Naive thymus-derived CD4-positive, alpha-beta T cell (primary cell): ENCODE measurements around the gene NDUFAF7. TPM values are rescaled to one million over a fixed set of nuclear protein-coding genes. Genes with fewer than 3 reads are reported as not detected.
"Not testable (repeated sequence)": the region's sequence is repeated elsewhere in the genome, so short reads cannot be mapped to it uniquely, and the experiment has no call there.

Experiments
- ATAC-seq: fragments of 150-1000 bp; cut with Tn5 transposase; 2 replicates; pipeline ENCODE4 v1.10.0; 2021; ENCODE audit warnings: mild to moderate bottlenecking, moderate library complexity
- CTCF ChIA-PET: fragments of 350-600 bp; sonication (Branson Sonifier 250); formaldehyde crosslinking; loops from one replicate; lab custom pipeline; 2021; ENCODE audit warnings: antibody characterized with exemption; lab: Charles Lee
- POLR2A ChIA-PET: fragments of 350-600 bp; sonication (Branson Sonifier 250); formaldehyde crosslinking; loops from one replicate; lab custom pipeline; 2021; ENCODE audit warnings: antibody characterized with exemption, inconsistent platforms; lab: Charles Lee
- DNase-seq, 9 donors: peaks; one replicate each; pipeline versions ENCODE4 v3.0.0 to v3.0.0-alpha.2; 2020 to 2022; ENCODE audit warnings: mixed read lengths in 1 of 9
- H3K27ac ChIP-seq: one replicate; pipeline ENCODE4 v1.7.0; 2013; ENCODE audit warnings: mild to moderate bottlenecking, low read depth, low read length, moderate library complexity
- H3K27me3 ChIP-seq, 2 donors: one replicate each; pipeline ENCODE4 v1.7.0; 2013; ENCODE audit warnings: low read length in 2 of 2, mild to moderate bottlenecking in 2 of 2, moderate library complexity in 2 of 2; ENCODE audit not compliant: control insufficient read depth in 2 of 2, insufficient read depth in 2 of 2
- H3K36me3 ChIP-seq, 3 experiments: 1 replicate in 2 of 3; 2 replicates in 1 of 3; pipeline ENCODE4 v1.7.0; 2013; ENCODE audit warnings: low read length in 3 of 3, mild to moderate bottlenecking in 3 of 3, moderate library complexity in 1 of 3; ENCODE audit not compliant: insufficient read depth in 3 of 3, control insufficient read depth in 2 of 3
- H3K4me1 ChIP-seq, 2 donors: one replicate each; pipeline ENCODE4 v1.7.0; 2013; ENCODE audit warnings: low read length in 2 of 2, mild to moderate bottlenecking in 2 of 2, moderate library complexity in 1 of 2; ENCODE audit not compliant: control insufficient read depth in 2 of 2, insufficient read depth in 2 of 2
- H3K4me3 ChIP-seq: 2 replicates; pipeline ENCODE4 v1.7.0; 2013; ENCODE audit warnings: mild to moderate bottlenecking, low read length
- H3K9me3 ChIP-seq, 3 experiments: 1 replicate in 2 of 3; 2 replicates in 1 of 3; pipeline ENCODE4 v1.7.0; 2013; ENCODE audit warnings: low read length in 3 of 3; ENCODE audit not compliant: control insufficient read depth in 2 of 3
- H3K27ac Mint-ChIP-seq, 9 donors: one replicate each; pipeline ENCODE4 v1.8.0; 2020 to 2022; ENCODE audit warnings: mixed read lengths in 9 of 9, mild to moderate bottlenecking in 8 of 9, moderate library complexity in 5 of 9, inconsistent platforms in 2 of 9
- H3K27me3 Mint-ChIP-seq, 5 donors: one replicate each; pipeline ENCODE4 v1.8.0; 2021 to 2022; ENCODE audit warnings: mixed read lengths in 5 of 5, mild to moderate bottlenecking in 1 of 5
- H3K36me3 Mint-ChIP-seq, 5 donors: one replicate each; pipeline ENCODE4 v1.8.0; 2020 to 2022; ENCODE audit warnings: mixed read lengths in 5 of 5, mild to moderate bottlenecking in 3 of 5, inconsistent platforms in 1 of 5
- H3K4me1 Mint-ChIP-seq, 7 donors: one replicate each; pipeline ENCODE4 v1.8.0; 2020 to 2022; ENCODE audit warnings: mixed read lengths in 7 of 7, mild to moderate bottlenecking in 3 of 7, inconsistent platforms in 1 of 7
- H3K4me3 Mint-ChIP-seq, 10 donors: one replicate each; pipeline ENCODE4 v1.8.0; 2020 to 2022; ENCODE audit warnings: mild to moderate bottlenecking in 10 of 10, mixed read lengths in 10 of 10, moderate library complexity in 6 of 10, inconsistent platforms in 2 of 10
- H3K9me3 Mint-ChIP-seq, 11 donors: one replicate each; pipeline ENCODE4 v1.8.0; 2020 to 2022; ENCODE audit warnings: mixed read lengths in 11 of 11, mild to moderate bottlenecking in 4 of 11, inconsistent platforms in 1 of 11, moderate library complexity in 1 of 11
- intact Hi-C, 2 donors: fragments of 100-400 bp; cut with micrococcal nuclease; formaldehyde crosslinking; loops; one replicate each; pipeline ENCODE4 v1.15.1; 2023
- polyA plus RNA-seq, 2 donors: library from polyadenylated mRNA; unstranded; fragments of 300-500 nt; fragmentation: Illumina TruSeq; gene quantifications; one replicate each; pipeline ENCODE4 v1.2.3, GENCODE V29; 2021
- total RNA-seq, 6 experiments: library from RNA in 5 of 6; stranded (reverse) in 5 of 6; gene quantifications; 1 replicate in 5 of 6; 2 replicates in 1 of 6; pipeline ENCODE4 v1.2.3 and lab custom pipeline; 2021 to 2026

NDUFAF7 gene
- total and polyA plus RNA-seq, 7 experiments from 2014 or later = 9.5 to 38.2 (median 27.2) TPM

DNA sequence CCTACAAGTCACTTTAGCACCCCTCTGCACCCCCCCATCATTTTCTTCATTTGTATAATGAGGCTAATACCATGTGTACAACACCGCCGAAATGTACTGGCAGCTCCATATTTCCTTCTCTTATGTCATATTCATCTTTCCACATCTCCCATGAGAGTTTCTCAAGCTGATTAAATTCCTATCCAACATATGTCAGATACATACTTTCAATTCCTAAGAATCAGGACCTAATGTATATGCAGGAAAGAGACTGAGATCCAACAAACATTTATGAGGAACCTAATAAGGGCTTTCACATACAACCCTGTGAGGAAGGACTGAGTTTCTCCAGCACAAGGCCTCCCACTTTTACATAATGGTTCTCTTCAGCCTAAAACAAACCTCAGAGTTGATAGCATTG is 51.3 kb downstream of the NDUFAF7 start:
- no peak overlapping the region for H3K27ac ChIP-seq
- H3K27me3 ChIP-seq = no peaks in the 10 kb centered on the region
- ATAC-seq (no peak), DNase-seq (no peak)
- ChIA-PET POLR2A (no interaction called here), CTCF (no interaction called here)
- no peak overlapping the region for H3K4me3 Mint-ChIP-seq
- H3K4me1 Mint-ChIP-seq = no peaks in the 10 kb centered on the region
- H3K27me3 Mint-ChIP-seq = no peaks in the 10 kb centered on the region
- H3K4me1 ChIP-seq = no peaks in the 10 kb centered on the region
- H3K36me3 Mint-ChIP-seq = peaks cover 0 to 25% (median 13%) of the 10 kb centered on the region in 5 donors
- H3K9me3 ChIP-seq = no peaks in the 10 kb centered on the region
- H3K36me3 ChIP-seq = peaks cover 4 to 26% (median 6%) of the 10 kb centered on the region in 3 experiments
- H3K27ac Mint-ChIP-seq = peak overlapping the region in 1 of 9 donors; percentile 5
- intact Hi-C loops = loop anchor here in 1 of 2 donors (10.0 kb wide), 1 partner anchor 552 kb away; no protein-coding TSS in a partner anchor
- no peak overlapping the region for H3K4me3 ChIP-seq
- H3K9me3 Mint-ChIP-seq = no peaks in the 10 kb centered on the region

DNA sequence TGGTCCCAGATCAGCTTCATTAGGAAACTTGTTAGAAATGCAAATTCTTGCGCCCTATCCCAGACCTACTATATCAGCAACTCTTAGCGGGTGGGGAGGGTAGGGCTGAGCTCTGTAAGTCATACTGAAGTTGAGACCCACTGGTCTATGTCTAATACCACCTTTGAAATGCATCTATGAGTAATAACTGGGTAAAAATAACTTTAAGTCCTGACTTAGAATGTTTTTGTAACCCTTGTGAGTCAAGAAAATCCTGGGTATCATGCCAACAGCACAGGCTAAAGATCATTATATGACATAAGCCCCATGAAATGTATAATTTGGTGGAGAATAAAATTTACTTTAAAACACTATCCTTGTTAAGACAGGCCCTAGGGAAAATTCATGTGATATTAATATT is 51.7 kb downstream of the NDUFAF7 start:
- ChIA-PET CTCF (no interaction called here), POLR2A (no interaction called here)
- intact Hi-C loops = loop anchor here in 1 of 2 donors (10.0 kb wide), 1 partner anchor 552 kb away; no protein-coding TSS in a partner anchor
- ATAC-seq (no peak), DNase-seq (no peak)
- Histone ChIP-seq H3K27ac (no peak overlapping the region), H3K36me3 (peaks cover 4 to 30% (median 6%) of the 10 kb centered on the region in 3 experiments), H3K4me1 (no peaks in the 10 kb centered on the region), H3K9me3 (no peaks in the 10 kb centered on the region), H3K27me3 (no peaks in the 10 kb centered on the region), H3K4me3 (no peak overlapping the region)
- Mint-ChIP-seq H3K36me3 (peaks cover 0 to 30% (median 13%) of the 10 kb centered on the region in 5 donors), H3K9me3 (no peaks in the 10 kb centered on the region), H3K4me3 (no peak overlapping the region), H3K27ac (no peak overlapping the region), H3K4me1 (no peaks in the 10 kb centered on the region), H3K27me3 (no peaks in the 10 kb centered on the region)

DNA sequence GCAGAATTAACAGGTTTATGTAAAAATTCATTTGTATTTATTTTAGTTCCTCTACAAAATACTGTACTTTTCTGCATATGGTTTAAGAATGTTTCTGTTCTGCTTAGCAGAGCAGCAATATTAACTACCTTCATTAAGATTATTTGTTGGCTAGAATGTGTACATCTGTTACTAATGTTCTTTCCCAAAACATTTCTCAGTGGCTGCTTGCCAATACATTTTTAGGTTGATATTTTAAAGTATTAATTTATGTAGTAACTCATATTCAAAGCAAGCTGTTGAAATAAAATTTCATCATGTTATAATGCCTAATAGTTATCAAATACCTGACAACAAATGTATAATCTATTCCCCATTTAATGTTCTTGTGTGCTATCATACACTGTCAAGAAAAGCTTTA is 52.9 kb downstream of the NDUFAF7 start:
- CTCF ChIA-PET = interaction anchor here (0.9 kb wide), 1 partner anchor 116 kb away, joined by 3 read pairs; no protein-coding TSS in a partner anchor
- ATAC-seq = no peak
- no peak for DNase-seq
- Histone ChIP-seq H3K27ac (no peak overlapping the region), H3K4me3 (no peak overlapping the region), H3K9me3 (no peaks in the 10 kb centered on the region), H3K4me1 (no peaks in the 10 kb centered on the region), H3K36me3 (peaks cover 4 to 33% (median 6%) of the 10 kb centered on the region in 3 experiments), H3K27me3 (no peaks in the 10 kb centered on the region)
- Mint-ChIP-seq H3K27me3 (no peaks in the 10 kb centered on the region), H3K36me3 (peaks cover 0 to 34% (median 13%) of the 10 kb centered on the region in 5 donors), H3K9me3 (no peaks in the 10 kb centered on the region), H3K4me1 (no peaks in the 10 kb centered on the region), H3K4me3 (no peak overlapping the region), H3K27ac (no peak overlapping the region)
- intact Hi-C loops = loop anchor here (2.0 to 10.0 kb wide), 2 partner anchors 38 to 550 kb away; no protein-coding TSS in a partner anchor
- POLR2A ChIA-PET = no interaction called here

DNA sequence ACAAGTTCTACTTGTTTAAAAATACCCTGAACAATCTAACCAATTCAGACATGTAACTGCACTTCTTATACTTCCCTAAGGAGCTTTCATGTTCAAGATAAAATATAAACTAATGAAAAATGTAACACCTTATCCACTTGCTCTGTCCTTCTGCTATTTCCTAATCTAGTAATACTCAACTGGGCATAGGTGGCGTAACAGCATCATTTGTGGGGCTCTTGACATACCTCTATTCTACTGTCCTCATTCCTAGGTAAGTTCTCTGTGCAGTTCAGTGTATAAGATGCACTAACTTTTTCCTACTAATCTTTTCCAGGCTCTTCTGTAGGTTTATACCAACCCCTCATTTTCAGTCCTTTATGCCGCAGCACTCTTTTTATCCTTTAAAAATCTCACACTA is 56.5 kb downstream of the NDUFAF7 start:
- Mint-ChIP-seq H3K4me3 (no peak overlapping the region), H3K4me1 (peaks cover 0 to 7% (median 0%) of the 10 kb centered on the region in 7 donors), H3K36me3 (peaks cover 3 to 38% (median 19%) of the 10 kb centered on the region in 5 donors), H3K27me3 (no peaks in the 10 kb centered on the region), H3K9me3 (no peaks in the 10 kb centered on the region), H3K27ac (peak overlapping the region in 1 of 9 donors; percentile 28)
- Histone ChIP-seq H3K4me1 (no peaks in the 10 kb centered on the region), H3K27me3 (no peaks in the 10 kb centered on the region), H3K27ac (no peak overlapping the region), H3K9me3 (no peaks in the 10 kb centered on the region), H3K4me3 (no peak overlapping the region), H3K36me3 (peaks cover 0 to 28% (median 0%) of the 10 kb centered on the region in 3 experiments)
- ATAC-seq (peak; percentile 37), DNase-seq (peak in 1 of 9 donors; percentile 13)
- ChIA-PET POLR2A (interaction anchor here (0.6 kb wide), 1 partner anchor 1775 kb away, joined by 3 read pairs; no protein-coding TSS in a partner anchor), CTCF (interaction anchor here (0.7 kb wide), 1 partner anchor 99 kb away, joined by 3 read pairs; no protein-coding TSS in a partner anchor)
- intact Hi-C loops = loop anchor here (1.0 to 10.0 kb wide), 4 partner anchors 102 to 547 kb away; no protein-coding TSS in a partner anchor

DNA sequence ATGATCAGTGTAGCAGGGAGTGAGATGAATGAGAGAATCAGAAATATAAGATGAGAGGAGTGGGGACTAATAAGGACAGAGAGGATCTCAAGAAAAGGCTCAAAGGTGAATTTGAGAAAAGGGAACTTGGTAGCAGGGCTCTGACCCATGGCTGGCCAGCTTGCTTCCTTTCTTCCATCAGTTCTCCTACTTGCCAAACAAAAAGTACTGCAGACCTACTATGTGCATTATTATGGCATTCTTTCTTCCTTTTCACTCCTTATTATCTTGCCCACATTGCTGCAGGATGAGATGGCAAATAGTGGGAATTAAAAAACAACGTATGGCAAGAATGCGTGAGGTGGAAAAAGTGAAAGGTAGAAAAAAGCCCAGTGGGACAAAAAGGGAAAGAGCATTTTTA is 60.2 kb downstream of the NDUFAF7 start:
- ATAC-seq = no peak
- Histone ChIP-seq H3K4me1 (no peaks in the 10 kb centered on the region), H3K36me3 (peaks cover 0 to 26% (median 0%) of the 10 kb centered on the region in 3 experiments), H3K9me3 (no peaks in the 10 kb centered on the region), H3K27me3 (no peaks in the 10 kb centered on the region), H3K4me3 (no peak overlapping the region), H3K27ac (no peak overlapping the region)
- no peaks in the 10 kb centered on the region for H3K9me3 Mint-ChIP-seq
- no peak overlapping the region for H3K4me3 Mint-ChIP-seq
- ChIA-PET CTCF (no interaction called here), POLR2A (no interaction called here)
- no peak for DNase-seq
- H3K27ac Mint-ChIP-seq = peak overlapping the region in 1 of 9 donors; percentile 43
- H3K4me1 Mint-ChIP-seq = peaks cover 0 to 19% (median 8%) of the 10 kb centered on the region in 7 donors
- no peaks in the 10 kb centered on the region for H3K27me3 Mint-ChIP-seq
- peaks cover 5 to 35% (median 19%) of the 10 kb centered on the region in 5 donors for H3K36me3 Mint-ChIP-seq
- intact Hi-C loops = no loop called here

DNA sequence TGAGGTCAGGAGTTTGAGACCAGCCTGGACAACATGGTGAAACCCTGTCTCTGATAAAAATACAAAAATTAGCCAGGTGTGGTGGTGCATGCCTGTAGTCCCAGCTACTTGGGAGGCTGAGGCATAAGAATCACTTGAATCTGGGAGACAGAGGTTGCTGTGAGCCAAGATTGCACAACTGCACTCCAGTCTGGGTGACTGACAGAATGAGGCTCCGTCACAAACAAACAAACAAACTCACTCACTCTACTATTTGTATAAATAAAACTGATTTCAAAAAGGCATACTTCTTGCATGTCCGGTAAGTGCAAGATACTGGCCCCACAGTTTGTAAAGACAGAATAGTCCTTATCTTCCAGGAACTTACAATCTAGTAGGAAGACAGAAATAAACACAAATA is 63.4 kb downstream of the NDUFAF7 start:
- H3K27ac Mint-ChIP-seq, ATAC-seq, CTCF ChIA-PET, DNase-seq, POLR2A ChIA-PET, H3K9me3 ChIP-seq, intact Hi-C loops, H3K9me3 Mint-ChIP-seq, H3K27ac ChIP-seq, H3K27me3 Mint-ChIP-seq, H3K4me3 ChIP-seq, H3K27me3 ChIP-seq, H3K4me1 ChIP-seq, H3K4me3 Mint-ChIP-seq: not testable (repeated sequence)
- Mint-ChIP-seq H3K4me1 (peaks cover 0 to 40% (median 23%) of the 10 kb centered on the region in 7 donors), H3K36me3 (peaks cover 5 to 31% (median 19%) of the 10 kb centered on the region in 5 donors)
- peaks cover 0 to 13% (median 0%) of the 10 kb centered on the region in 3 experiments for H3K36me3 ChIP-seq
